Heart left ventricle (tissue), 16 donors: ENCODE results near the gene GCFC2. TPM values are rescaled to one million over a fixed set of nuclear protein-coding genes. Genes with fewer than 3 reads are reported as not detected.
A peak's percentile ranks its signal among the peaks of the same experiment; 100 is the strongest.
"Not testable (repeated sequence)": the region's sequence is repeated elsewhere in the genome, so short reads cannot be mapped to it uniquely, and the experiment has no call there.

Experiments
- ATAC-seq, 4 donors: fragments of 200-7000 bp; cut with Tn5 transposase; one replicate each; pipeline ENCODE4 v1.9.1; 2020 to 2022; ENCODE audit warnings: moderate library complexity in 4 of 4, mild to moderate bottlenecking in 3 of 4, moderate number of reproducible peaks in 1 of 4
- DNase-seq, 5 donors: peaks; one replicate each; pipeline ENCODE4 v3.0.0-alpha.2; 2020
- H3K27ac ChIP-seq, 12 donors: fragments of 200-600 bp; sonication (generic) in 4 of 12; one replicate each; pipeline versions ENCODE4 v1.5.0 to v1.8.0; 2016 to 2022; ENCODE audit warnings: mild to moderate bottlenecking in 2 of 12
- H3K27me3 ChIP-seq, 9 donors: fragments of 200-600 bp; sonication (generic) in 2 of 9; one replicate each; pipeline versions ENCODE4 v1.5.1 to v1.8.0; 2016 to 2022; ENCODE audit warnings: mild to moderate bottlenecking in 3 of 9
- H3K36me3 ChIP-seq, 9 donors: fragments of 200-600 bp; sonication (generic) in 2 of 9; one replicate each; pipeline versions ENCODE4 v1.5.0 to v1.8.0; 2018 to 2022; ENCODE audit warnings: mild to moderate bottlenecking in 2 of 9
- H3K4me1 ChIP-seq, 12 donors: fragments of 200-600 bp; sonication (generic) in 4 of 12; one replicate each; pipeline versions ENCODE4 v1.5.0 to v1.8.0; 2016 to 2022; ENCODE audit warnings: mild to moderate bottlenecking in 3 of 12
- H3K4me3 ChIP-seq, 12 donors: fragments of 200-600 bp; sonication (generic) in 4 of 12; one replicate each; pipeline versions ENCODE4 v1.5.0 to v1.8.0; 2017 to 2022; ENCODE audit warnings: mild to moderate bottlenecking in 9 of 12, moderate library complexity in 4 of 12
- H3K9me3 ChIP-seq, 12 donors: fragments of 200-600 bp; sonication (generic) in 4 of 12; one replicate each; pipeline versions ENCODE4 v1.5.0 to v1.8.0; 2016 to 2022; ENCODE audit warnings: mild to moderate bottlenecking in 1 of 12
- POLR2A ChIP-seq, 2 donors: fragments of 450-650 bp; IDR thresholded peaks; one replicate each; pipeline ENCODE4 v1.6.1; 2017; ENCODE audit warnings: antibody characterized with exemption in 2 of 2, mild to moderate bottlenecking in 2 of 2, moderate library complexity in 2 of 2
- WGBS, 4 donors: extraction: QIAGEN DNeasy Blood & Tissue Kit in 2 of 4; methylation state at CpG; one replicate each; pipeline versions ENCODE4 v1.1.5 to v1.1.7; 2013 to 2018; 5-methylcytosine and 5-hydroxymethylcytosine counted together
- intact Hi-C, 10 donors: fragments of 100-400 bp; cut with DNase I; formaldehyde crosslinking; loops; one replicate each; pipeline versions ENCODE4 v1.11.1 to v1.14.2; 2022
- polyA plus RNA-seq, 2 donors: library from polyadenylated mRNA; stranded (reverse); fragments of 200-250 nt; gene quantifications; one replicate each; pipeline ENCODE4 v1.2.3, GENCODE V29; 2013
- total RNA-seq, 9 donors: library from RNA; depleted of rRNA in 2 of 9; stranded (reverse); fragments of >200 nt in 2 of 9; fragmentation: NEBNext Ultra II Directional in 3 of 9; extraction: Animal tissue kit (Norgen Biotek cat#: 25700) in 3 of 9; gene quantifications; one replicate each; pipeline versions ENCODE4 v1.1.0 to v1.2.4, GENCODE V29; 2016 to 2023
- TF ChIP-seq, protein P1 (sequence below), 12 donors: fragments of 200-600 bp; sonication (generic) in 4 of 12; IDR thresholded peaks; one replicate each; pipeline versions ENCODE4 v1.5.0 to v1.8.0; 2018 to 2022; ENCODE audit warnings: antibody characterized with exemption in 12 of 12, mild to moderate bottlenecking in 5 of 12
- donor health status: ischemic (EF 13 %, LVEDD 7.1; RV severe dilation, severe dysfunction).
- donor health status: healthy with polysubstance abuse.
- donor health status: DM: no; HTN: yes; CAD: no.
- donor health status: DM: no; HTN: no; CAD: no.
- donor health status: ischemic (EF 25% LVEDD 6.9; RV normal size, moderate dysfunction).
- donor health status: ischemic (EF 25% LVEDD 5.7; RV mildly dilated, moderate dysfunction).
- donor health status: healthy.
- donor health status: DM: yes; HTN: yes; CAD: no.
- donor health status: ischemic (EF 35%, LVEDD 5.7; RV mildly dilated, moderate dysfunction).
- donor health status: nonischemic (EF 11% LVEDD 7.7; RV severe dilation, severe dysfunction).
- donor health status: DM: yes; HTN: yes; CAD: no.
- donor health status: PGD.
- donor health status: ischemic (EF 29% LVEDD 5.4; RV normal size, mild dysfunction).
- donor health status: nonischemic (EF 23%, LVEDD 6.1; RV moderate dilation, normal function).

The GCFC2 gene
- total and polyA plus RNA-seq, 11 donors = 7.2 to 16.5 (median 13.2) TPM

DNA sequence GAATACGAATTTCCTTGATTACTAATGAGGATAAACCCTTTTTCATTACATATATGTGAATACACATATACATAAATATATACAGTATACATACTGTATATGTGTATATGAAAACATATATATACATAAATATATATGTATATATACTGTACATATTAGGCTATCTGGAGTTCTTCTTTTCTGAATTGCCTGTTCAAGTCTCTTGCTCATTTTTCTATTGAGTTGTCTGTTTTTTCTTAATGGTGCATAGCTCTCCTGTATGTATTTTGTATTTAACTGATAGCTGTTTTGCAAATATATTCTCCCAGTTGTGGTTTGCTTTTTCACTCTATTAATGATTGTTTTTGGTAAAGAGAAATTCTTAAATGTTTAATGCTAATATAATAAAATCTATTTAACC lies 8.9 kb upstream of the GCFC2 start:
- intact Hi-C loops = loop anchor here in 2 of 10 donors (5.0 to 10.0 kb wide), 2 partner anchors 75 to 82 kb away; partner anchors contain the start of gene MRPL19 (in 1 of the 2)
- Histone ChIP-seq H3K27ac (no peak overlapping the region), H3K27me3 (peaks cover 0 to 7% (median 0%) of the 10 kb centered on the region in 9 donors), H3K36me3 (no peaks in the 10 kb centered on the region), H3K4me3 (no peak overlapping the region), H3K9me3 (peaks cover 0 to 8% (median 0%) of the 10 kb centered on the region in 12 donors), H3K4me1 (no peaks in the 10 kb centered on the region)
- 88 to 96% (median 94%) methylated on average over 1 of the region's 1 CpG for WGBS, 4 donors
- no peak for DNase-seq
- TF ChIP-seq, protein P1, sequence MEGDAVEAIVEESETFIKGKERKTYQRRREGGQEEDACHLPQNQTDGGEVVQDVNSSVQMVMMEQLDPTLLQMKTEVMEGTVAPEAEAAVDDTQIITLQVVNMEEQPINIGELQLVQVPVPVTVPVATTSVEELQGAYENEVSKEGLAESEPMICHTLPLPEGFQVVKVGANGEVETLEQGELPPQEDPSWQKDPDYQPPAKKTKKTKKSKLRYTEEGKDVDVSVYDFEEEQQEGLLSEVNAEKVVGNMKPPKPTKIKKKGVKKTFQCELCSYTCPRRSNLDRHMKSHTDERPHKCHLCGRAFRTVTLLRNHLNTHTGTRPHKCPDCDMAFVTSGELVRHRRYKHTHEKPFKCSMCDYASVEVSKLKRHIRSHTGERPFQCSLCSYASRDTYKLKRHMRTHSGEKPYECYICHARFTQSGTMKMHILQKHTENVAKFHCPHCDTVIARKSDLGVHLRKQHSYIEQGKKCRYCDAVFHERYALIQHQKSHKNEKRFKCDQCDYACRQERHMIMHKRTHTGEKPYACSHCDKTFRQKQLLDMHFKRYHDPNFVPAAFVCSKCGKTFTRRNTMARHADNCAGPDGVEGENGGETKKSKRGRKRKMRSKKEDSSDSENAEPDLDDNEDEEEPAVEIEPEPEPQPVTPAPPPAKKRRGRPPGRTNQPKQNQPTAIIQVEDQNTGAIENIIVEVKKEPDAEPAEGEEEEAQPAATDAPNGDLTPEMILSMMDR (IDR thresholded peaks at IDR 0.05) = no peak
- no peak for TF ChIP-seq POLR2A (IDR thresholded peaks at IDR 0.05)
- ATAC-seq = no peak

DNA sequence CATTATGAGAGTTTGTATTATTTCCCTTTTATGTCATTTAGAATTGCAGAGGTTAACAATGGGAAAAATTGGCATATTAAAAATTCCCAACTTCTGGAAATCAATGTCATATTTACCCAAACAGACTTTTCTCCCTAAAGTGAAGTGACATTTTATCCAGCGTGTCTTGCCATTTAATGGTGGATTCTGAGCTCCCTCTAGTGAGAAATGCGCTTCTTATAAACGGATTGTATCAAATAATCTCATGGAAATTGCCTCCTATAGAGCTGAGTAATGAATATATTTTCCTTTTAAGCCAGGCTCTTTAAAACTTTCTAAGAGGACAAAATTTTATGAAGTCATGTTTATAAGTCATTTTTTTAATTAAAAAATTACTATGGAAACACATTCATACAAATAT lies 5.7 kb upstream of the GCFC2 start:
- DNase-seq (no peak), ATAC-seq (no peak)
- no peak for TF ChIP-seq POLR2A (IDR thresholded peaks at IDR 0.05)
- TF ChIP-seq, protein P1 (IDR thresholded peaks at IDR 0.05) = peak in 1 of 12 donors; percentile 7
- H3K27me3 ChIP-seq = peaks cover 0 to 7% (median 0%) of the 10 kb centered on the region in 9 donors
- peaks cover 0 to 8% (median 0%) of the 10 kb centered on the region in 12 donors for H3K9me3 ChIP-seq
- WGBS, 4 donors = 45 to 55% (median 51%) methylated on average over 3 of the region's 3 CpGs
- no peak overlapping the region for H3K4me3 ChIP-seq
- intact Hi-C loops = loop anchor here in 2 of 10 donors (5.0 to 10.0 kb wide), 2 partner anchors 72 to 79 kb away; partner anchors contain the start of gene MRPL19 (in 1 of the 2)
- H3K4me1 ChIP-seq = peaks cover 0 to 2% (median 0%) of the 10 kb centered on the region in 12 donors
- H3K36me3 ChIP-seq = no peaks in the 10 kb centered on the region
- no peak overlapping the region for H3K27ac ChIP-seq

DNA sequence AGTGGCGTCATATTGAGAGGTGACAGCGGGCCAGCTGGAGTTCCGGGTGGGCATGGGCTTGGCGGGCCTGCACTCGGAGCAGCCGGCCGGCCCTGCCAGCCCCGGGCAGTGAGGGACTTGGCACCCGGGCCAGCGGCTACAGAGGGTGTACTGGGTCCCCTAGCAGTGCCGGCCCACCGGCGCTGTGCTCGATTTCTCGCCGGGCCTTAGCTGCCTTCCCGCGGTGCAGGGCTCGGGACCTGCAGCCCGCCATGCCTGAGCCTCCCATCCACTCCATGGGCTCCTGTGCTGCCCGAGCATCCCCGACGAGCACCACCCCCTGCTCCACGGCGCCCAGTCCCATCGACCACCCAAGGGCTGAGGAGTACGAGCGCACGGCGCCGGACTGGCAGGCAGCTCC lies 875 bp upstream of the GCFC2 start:
- peak overlapping the region in 7 of 12 donors; percentile 87 to 95 (median 93) for H3K27ac ChIP-seq

DNA sequence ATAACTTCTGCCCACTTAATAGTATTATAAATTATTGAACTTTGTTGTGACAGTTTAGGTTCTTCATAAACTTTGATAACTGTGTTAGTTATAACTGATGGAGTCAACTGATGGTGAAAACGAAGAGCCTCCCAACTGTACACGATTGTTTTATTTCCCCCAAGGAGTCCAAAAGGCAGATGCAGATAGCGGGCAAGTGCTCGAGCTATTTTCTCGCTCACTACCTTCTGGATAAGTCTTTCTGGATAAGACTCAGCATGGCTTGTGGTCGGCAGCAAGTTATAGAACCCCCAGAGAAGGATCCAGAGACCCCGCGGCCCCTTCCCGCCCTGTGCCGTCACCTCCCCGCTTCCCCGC lies 517 bp downstream of the GCFC2 start:
- Histone ChIP-seq H3K4me1 (peaks cover 0 to 28% (median 9%) of the 10 kb centered on the region in 12 donors), H3K36me3 (peaks cover 0 to 16% (median 7%) of the 10 kb centered on the region in 9 donors), H3K27ac (peak overlapping the region; percentile 46 to 95 (median 92)), H3K4me3 (peak overlapping the region; percentile 60 to 90 (median 77)), H3K9me3 (no peaks in the 10 kb centered on the region), H3K27me3 (no peaks in the 10 kb centered on the region)
- intact Hi-C loops = loop anchor here in 4 of 10 donors (2.0 to 10.0 kb wide), 3 partner anchors 63 to 65 kb away; partner anchors contain the start of gene MRPL19 (in 4 of the 4)
- DNase-seq = no peak
- 1 to 5% (median 1%) methylated on average over 11 to 12 of the region's 12 CpGs for WGBS, 4 donors
- ATAC-seq = peak in 2 of 4 donors; percentile 7 to 9
- no peak for TF ChIP-seq POLR2A (IDR thresholded peaks at IDR 0.05)
- TF ChIP-seq, protein P1 (IDR thresholded peaks at IDR 0.05) = no peak

More for the DNA sequence above, 875 bp upstream of the GCFC2 start:
- peaks cover 0 to 25% (median 9%) of the 10 kb centered on the region in 12 donors for H3K4me1 ChIP-seq
- H3K27me3 ChIP-seq, H3K36me3 ChIP-seq, H3K9me3 ChIP-seq, ATAC-seq: not testable (repeated sequence)
- intact Hi-C loops = loop anchor here in 4 of 10 donors (2.0 to 10.0 kb wide), 3 partner anchors 64 to 67 kb away; partner anchors contain the start of gene MRPL19 (in 4 of the 4)
- peak in 1 of 5 donors; percentile 59 for DNase-seq
- H3K4me3 ChIP-seq = peak overlapping the region in 6 of 12 donors; percentile 68 to 90 (median 80)
- WGBS, 4 donors = 97 to 98% (median 98%) methylated on average over 21 to 31 of the region's 31 CpGs
